Heart left ventricle (tissue), 16 donors: ENCODE data around the gene LRRC15. TPM values are rescaled to one million over a fixed set of nuclear protein-coding genes. Genes with fewer than 3 reads are reported as not detected.
A peak's percentile ranks its signal among the peaks of the same experiment; 100 is the strongest.

Experiments
- ATAC-seq, 4 donors: fragments of 200-7000 bp; cut with Tn5 transposase; one replicate each; pipeline ENCODE4 v1.9.1; 2020 to 2022; ENCODE audit warnings: moderate library complexity in 4 of 4, mild to moderate bottlenecking in 3 of 4, moderate number of reproducible peaks in 1 of 4
- DNase-seq, 5 donors: peaks; one replicate each; pipeline ENCODE4 v3.0.0-alpha.2; 2020
- H3K27ac ChIP-seq, 12 donors: fragments of 200-600 bp; sonication (generic) in 4 of 12; one replicate each; pipeline versions ENCODE4 v1.5.0 to v1.8.0; 2016 to 2022; ENCODE audit warnings: mild to moderate bottlenecking in 2 of 12
- H3K27me3 ChIP-seq, 9 donors: fragments of 200-600 bp; sonication (generic) in 2 of 9; one replicate each; pipeline versions ENCODE4 v1.5.1 to v1.8.0; 2016 to 2022; ENCODE audit warnings: mild to moderate bottlenecking in 3 of 9
- H3K36me3 ChIP-seq, 9 donors: fragments of 200-600 bp; sonication (generic) in 2 of 9; one replicate each; pipeline versions ENCODE4 v1.5.0 to v1.8.0; 2018 to 2022; ENCODE audit warnings: mild to moderate bottlenecking in 2 of 9
- H3K4me1 ChIP-seq, 12 donors: fragments of 200-600 bp; sonication (generic) in 4 of 12; one replicate each; pipeline versions ENCODE4 v1.5.0 to v1.8.0; 2016 to 2022; ENCODE audit warnings: mild to moderate bottlenecking in 3 of 12
- H3K4me3 ChIP-seq, 12 donors: fragments of 200-600 bp; sonication (generic) in 4 of 12; one replicate each; pipeline versions ENCODE4 v1.5.0 to v1.8.0; 2017 to 2022; ENCODE audit warnings: mild to moderate bottlenecking in 9 of 12, moderate library complexity in 4 of 12
- H3K9me3 ChIP-seq, 12 donors: fragments of 200-600 bp; sonication (generic) in 4 of 12; one replicate each; pipeline versions ENCODE4 v1.5.0 to v1.8.0; 2016 to 2022; ENCODE audit warnings: mild to moderate bottlenecking in 1 of 12
- CTCF ChIP-seq, 12 donors: fragments of 200-600 bp; sonication (generic) in 4 of 12; IDR thresholded peaks; one replicate each; pipeline versions ENCODE4 v1.5.0 to v1.8.0; 2018 to 2022; ENCODE audit warnings: antibody characterized with exemption in 12 of 12, mild to moderate bottlenecking in 5 of 12
- POLR2A ChIP-seq, 2 donors: fragments of 450-650 bp; IDR thresholded peaks; one replicate each; pipeline ENCODE4 v1.6.1; 2017; ENCODE audit warnings: antibody characterized with exemption in 2 of 2, mild to moderate bottlenecking in 2 of 2, moderate library complexity in 2 of 2
- WGBS, 4 donors: extraction: QIAGEN DNeasy Blood & Tissue Kit in 2 of 4; methylation state at CpG; one replicate each; pipeline versions ENCODE4 v1.1.5 to v1.1.7; 2013 to 2018; 5-methylcytosine and 5-hydroxymethylcytosine counted together
- intact Hi-C, 10 donors: fragments of 100-400 bp; cut with DNase I; formaldehyde crosslinking; loops; one replicate each; pipeline versions ENCODE4 v1.11.1 to v1.14.2; 2022
- polyA plus RNA-seq, 2 donors: library from polyadenylated mRNA; stranded (reverse); fragments of 200-250 nt; gene quantifications; one replicate each; pipeline ENCODE4 v1.2.3, GENCODE V29; 2013
- total RNA-seq, 9 donors: library from RNA; depleted of rRNA in 2 of 9; stranded (reverse); fragments of >200 nt in 2 of 9; fragmentation: NEBNext Ultra II Directional in 3 of 9; extraction: Animal tissue kit (Norgen Biotek cat#: 25700) in 3 of 9; gene quantifications; one replicate each; pipeline versions ENCODE4 v1.1.0 to v1.2.4, GENCODE V29; 2016 to 2023
- donor health status: ischemic (EF 13 %, LVEDD 7.1; RV severe dilation, severe dysfunction).
- donor health status: healthy with polysubstance abuse.
- donor health status: DM: no; HTN: yes; CAD: no.
- donor health status: DM: no; HTN: no; CAD: no.
- donor health status: ischemic (EF 25% LVEDD 6.9; RV normal size, moderate dysfunction).
- donor health status: ischemic (EF 25% LVEDD 5.7; RV mildly dilated, moderate dysfunction).
- donor health status: healthy.
- donor health status: DM: yes; HTN: yes; CAD: no.
- donor health status: ischemic (EF 35%, LVEDD 5.7; RV mildly dilated, moderate dysfunction).
- donor health status: nonischemic (EF 11% LVEDD 7.7; RV severe dilation, severe dysfunction).
- donor health status: DM: yes; HTN: yes; CAD: no.
- donor health status: PGD.
- donor health status: ischemic (EF 29% LVEDD 5.4; RV normal size, mild dysfunction).
- donor health status: nonischemic (EF 23%, LVEDD 6.1; RV moderate dilation, normal function).

The LRRC15 gene
- total and polyA plus RNA-seq, 11 donors, result 0.04 to 1.9 (median 0.12) TPM; not detected in 1

GRCh38 chr3:194373028-194373427 is 3.5 kb upstream of the LRRC15 start:
- peaks cover 0 to 20% (median 4%) of the 10 kb centered on the region in 9 donors for H3K27me3 ChIP-seq

GRCh38 chr3:194370753-194371152 is 1.2 kb upstream of the LRRC15 start:
- Histone ChIP-seq H3K27ac (no peak overlapping the region), H3K4me3 (no peak overlapping the region), H3K27me3 (peaks cover 0 to 17% (median 3%) of the 10 kb centered on the region in 9 donors), H3K9me3 (no peaks in the 10 kb centered on the region), H3K36me3 (no peaks in the 10 kb centered on the region), H3K4me1 (peaks cover 0 to 9% (median 0%) of the 10 kb centered on the region in 12 donors)
- ATAC-seq (no peak), DNase-seq (no peak)
- TF ChIP-seq CTCF (IDR thresholded peaks at IDR 0.05) (no peak), POLR2A (IDR thresholded peaks at IDR 0.05) (no peak)
- intact Hi-C loops, result no loop called here
- WGBS, 4 donors, result 75 to 90% (median 86%) methylated on average over 10 of the region's 10 CpGs

More at GRCh38 chr3:194373028-194373427, 3.5 kb upstream of the LRRC15 start:
- TF ChIP-seq POLR2A (IDR thresholded peaks at IDR 0.05) (no peak), CTCF (IDR thresholded peaks at IDR 0.05) (no peak)
- Histone ChIP-seq H3K9me3 (no peaks in the 10 kb centered on the region), H3K4me1 (peaks cover 0 to 9% (median 0%) of the 10 kb centered on the region in 12 donors), H3K4me3 (no peak overlapping the region), H3K36me3 (no peaks in the 10 kb centered on the region), H3K27ac (no peak overlapping the region)
- intact Hi-C loops, result no loop called here
- ATAC-seq (no peak), DNase-seq (no peak)
- WGBS, 4 donors, result 81 to 94% (median 92%) methylated on average over 14 of the region's 14 CpGs

- DNase-seq (no peak), ATAC-seq (no peak)
- Histone ChIP-seq H3K27ac (no peak overlapping the region), H3K4me3 (no peak overlapping the region), H3K36me3 (no peaks in the 10 kb centered on the region), H3K9me3 (no peaks in the 10 kb centered on the region), H3K4me1 (peaks cover 0 to 24% (median 9%) of the 10 kb centered on the region in 12 donors), H3K27me3 (peaks cover 0 to 14% (median 0%) of the 10 kb centered on the region in 9 donors)
- TF ChIP-seq POLR2A (IDR thresholded peaks at IDR 0.05), result no peak
- no peak for TF ChIP-seq CTCF (IDR thresholded peaks at IDR 0.05)
- WGBS, 4 donors, result 63 to 89% (median 82%) methylated on average over 6 of the region's 6 CpGs
- intact Hi-C loops, result no loop called here
These were observed 625 bp downstream of the LRRC15 start for GRCh38 chr3:194368918-194369317.

GRCh38 chr3:194367992-194368841 is 1.3 kb downstream of the LRRC15 start:
- Histone ChIP-seq H3K4me3 (no peak overlapping the region), H3K4me1 (peaks cover 0 to 24% (median 9%) of the 10 kb centered on the region in 12 donors), H3K27me3 (peaks cover 0 to 14% (median 0%) of the 10 kb centered on the region in 9 donors), H3K9me3 (no peaks in the 10 kb centered on the region), H3K27ac (no peak overlapping the region), H3K36me3 (no peaks in the 10 kb centered on the region)
- intact Hi-C loops, result no loop called here
- ATAC-seq (peak in 3 of 4 donors; percentile 5 to 26 (median 6)), DNase-seq (no peak)
- no peak for TF ChIP-seq CTCF (IDR thresholded peaks at IDR 0.05)
- TF ChIP-seq POLR2A (IDR thresholded peaks at IDR 0.05), result no peak
- WGBS, 4 donors, result 58 to 73% (median 65%) methylated on average over 16 to 18 of the region's 18 CpGs
